ENCODE measurements around the gene ADGRV1.
"Not testable (repeated sequence)": the region's sequence is repeated elsewhere in the genome, so short reads cannot be mapped to it uniquely, and the experiment has no call there.

Gene ADGRV1

DNA sequence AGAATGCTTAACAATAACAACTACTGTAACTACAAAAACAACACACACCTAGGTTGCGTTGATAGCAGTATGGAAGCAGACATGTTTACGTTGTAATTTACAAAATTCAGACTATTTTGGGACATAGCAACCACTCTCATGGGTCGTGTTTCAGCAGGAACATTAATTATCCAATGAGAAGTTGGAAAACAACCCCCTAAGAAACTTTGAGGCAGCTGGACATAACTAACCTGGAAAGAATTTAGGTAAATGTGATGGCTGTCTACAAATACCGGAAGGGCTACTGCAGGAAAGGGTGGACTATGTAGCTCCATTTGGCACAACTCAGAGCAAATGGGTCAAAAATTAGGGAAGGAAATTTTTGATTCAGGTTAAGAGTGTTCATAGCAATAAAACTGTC, 409.3 kb downstream of the ADGRV1 start:
- Histone ChIP-seq H3K9ac (ENCODE audit: insufficient read length, low read depth) (no peak overlapping the region), H3K27me3 (ENCODE audit: insufficient read depth, insufficient read length) (no peaks in the 10 kb centered on the region), H3K36me3 (ENCODE audit: insufficient read depth, insufficient read length, low read length) (no peaks in the 10 kb centered on the region), H3K4me3 (ENCODE audit: insufficient read length, low read depth) (no peak overlapping the region), H3K4me1 (ENCODE audit: insufficient read depth, insufficient read length) (no peaks in the 10 kb centered on the region), H3K9me3 (ENCODE audit: insufficient read depth, low read length) (peaks cover 11% of the 10 kb centered on the region)
- no peak for DNase-seq (ENCODE audit: low read depth, low spot score)
- no peak for TF ChIP-seq YY1 (IDR thresholded peaks at IDR 0.05; ENCODE audit: insufficient read depth, insufficient read length)
- TF ChIP-seq ZNF274 (IDR thresholded peaks at IDR 0.05; ENCODE audit: low read depth, low read length), result no peak

DNA sequence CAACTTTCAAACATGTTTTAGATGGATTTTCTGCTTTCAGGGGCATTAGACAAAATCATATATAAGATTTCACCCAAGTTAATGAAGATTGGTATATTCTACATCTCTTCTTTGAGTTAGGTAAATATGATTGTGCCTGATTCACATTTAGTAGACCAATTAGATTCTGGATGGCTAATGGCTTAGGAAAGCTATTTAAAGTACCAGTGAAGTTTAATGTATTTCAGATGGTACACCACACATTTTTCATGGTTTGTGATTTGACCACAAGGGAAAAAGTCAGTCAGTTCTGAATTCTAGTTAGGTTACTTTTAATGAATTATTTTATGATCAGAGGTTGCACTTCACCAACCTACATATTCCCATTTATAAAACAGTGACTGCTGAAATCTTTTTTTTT, 409.7 kb downstream of the ADGRV1 start:
- Histone ChIP-seq H3K36me3 (ENCODE audit: insufficient read depth, insufficient read length, low read length) (no peaks in the 10 kb centered on the region), H3K4me1 (ENCODE audit: insufficient read depth, insufficient read length) (no peaks in the 10 kb centered on the region), H3K9ac (ENCODE audit: insufficient read length, low read depth) (no peak overlapping the region), H3K27me3 (ENCODE audit: insufficient read depth, insufficient read length) (no peaks in the 10 kb centered on the region), H3K4me3 (ENCODE audit: insufficient read length, low read depth) (no peak overlapping the region), H3K9me3 (ENCODE audit: insufficient read depth, low read length) (peaks cover 11% of the 10 kb centered on the region)
- no peak for DNase-seq (ENCODE audit: low read depth, low spot score)
- TF ChIP-seq YY1 (IDR thresholded peaks at IDR 0.05; ENCODE audit: insufficient read depth, insufficient read length) (no peak), SUZ12 (IDR thresholded peaks at IDR 0.05; ENCODE audit: extremely low read depth, insufficient read depth, insufficient read length) (no peak), ZNF274 (IDR thresholded peaks at IDR 0.05; ENCODE audit: low read depth, low read length) (no peak)

DNA sequence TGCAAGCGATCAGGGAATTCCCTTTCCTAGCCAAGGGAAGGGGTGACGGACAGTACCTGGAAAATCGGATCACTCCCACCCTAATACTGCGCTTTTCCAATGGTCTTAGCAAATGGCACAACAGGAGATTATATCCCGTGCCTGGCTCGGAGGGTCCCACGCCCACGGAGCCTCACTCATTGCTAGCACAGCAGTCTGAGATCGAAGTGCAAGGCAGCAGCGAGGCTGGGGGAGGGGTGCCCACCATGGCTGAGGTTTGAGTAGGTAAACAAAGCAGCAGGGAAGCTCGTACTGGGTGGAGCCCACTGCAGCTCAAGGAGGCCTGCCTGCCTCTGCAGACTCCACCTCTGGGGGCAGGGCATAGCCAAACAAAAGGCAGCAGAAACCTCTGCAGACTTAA, 411.3 kb downstream of the ADGRV1 start:
- H3K4me1 ChIP-seq (ENCODE audit: insufficient read depth, insufficient read length); H3K36me3 ChIP-seq (ENCODE audit: insufficient read depth, insufficient read length, low read length); H3K4me3 ChIP-seq (ENCODE audit: insufficient read length, low read depth); H3K27me3 ChIP-seq (ENCODE audit: insufficient read depth, insufficient read length); H3K9ac ChIP-seq (ENCODE audit: insufficient read length, low read depth); DNase-seq (ENCODE audit: low read depth, low spot score): not testable (repeated sequence)
- H3K9me3 ChIP-seq (ENCODE audit: insufficient read depth, low read length), result peaks cover 11% of the 10 kb centered on the region

DNA sequence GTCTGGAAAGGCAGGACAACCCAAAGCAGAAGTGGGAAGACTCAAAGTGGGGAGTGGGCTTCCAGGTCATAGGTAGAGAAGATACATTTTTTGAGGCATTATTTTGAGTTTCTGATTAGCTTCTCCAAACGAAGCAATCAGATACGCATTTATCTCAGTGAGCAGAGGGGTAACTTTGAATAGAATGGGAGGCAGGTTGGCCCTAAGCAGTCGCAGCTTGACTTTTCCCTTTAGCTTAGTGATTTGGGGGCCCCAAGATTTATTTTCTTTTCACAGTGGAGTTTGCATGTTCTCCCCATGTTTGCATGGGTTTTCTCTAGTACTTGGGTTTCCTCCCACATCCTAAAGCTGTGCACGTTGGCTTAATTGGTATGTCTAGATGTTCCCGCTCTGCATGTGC, 422.6 kb downstream of the ADGRV1 start:
- no peaks in the 10 kb centered on the region for H3K4me1 ChIP-seq (ENCODE audit: insufficient read depth, insufficient read length)
- no peak for DNase-seq (ENCODE audit: low read depth, low spot score)

DNA sequence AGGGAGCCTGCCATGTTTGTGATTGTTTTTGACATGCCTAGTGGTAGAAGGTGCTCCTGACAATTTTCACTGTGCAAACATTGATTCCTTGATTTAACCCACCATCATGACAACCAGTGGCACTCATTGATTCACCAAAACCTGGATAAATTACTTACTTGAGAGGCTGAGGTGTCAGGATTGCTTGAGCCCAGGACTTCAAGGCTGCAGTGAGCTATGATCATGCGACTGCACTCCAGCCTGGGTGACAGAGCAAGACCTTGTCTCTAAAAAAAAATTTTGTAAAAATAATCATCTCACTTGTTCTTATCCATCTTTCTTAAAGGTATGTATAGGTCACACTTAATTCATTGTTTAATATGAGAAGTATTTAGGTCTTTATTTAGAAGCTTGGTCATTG, 423.2 kb downstream of the ADGRV1 start:
- no peaks in the 10 kb centered on the region for H3K4me1 ChIP-seq (ENCODE audit: insufficient read depth, insufficient read length)
- DNase-seq (ENCODE audit: low read depth, low spot score), result no peak
- H3K9me3 ChIP-seq (ENCODE audit: insufficient read depth, low read length), result no peaks in the 10 kb centered on the region
- H3K9ac ChIP-seq (ENCODE audit: insufficient read length, low read depth), result no peak overlapping the region
- H3K4me3 ChIP-seq (ENCODE audit: insufficient read length, low read depth), result no peak overlapping the region
- no peaks in the 10 kb centered on the region for H3K36me3 ChIP-seq (ENCODE audit: insufficient read depth, insufficient read length, low read length)
- TF ChIP-seq YY1 (IDR thresholded peaks at IDR 0.05; ENCODE audit: insufficient read depth, insufficient read length) (no peak), SUZ12 (IDR thresholded peaks at IDR 0.05; ENCODE audit: extremely low read depth, insufficient read depth, insufficient read length) (no peak), ZNF274 (IDR thresholded peaks at IDR 0.05; ENCODE audit: low read depth, low read length) (no peak)
- no peaks in the 10 kb centered on the region for H3K27me3 ChIP-seq (ENCODE audit: insufficient read depth, insufficient read length)

More for the DNA sequence above, 422.6 kb downstream of the ADGRV1 start:
- Histone ChIP-seq H3K9me3 (ENCODE audit: insufficient read depth, low read length) (no peaks in the 10 kb centered on the region), H3K27me3 (ENCODE audit: insufficient read depth, insufficient read length) (no peaks in the 10 kb centered on the region), H3K9ac (ENCODE audit: insufficient read length, low read depth) (no peak overlapping the region), H3K36me3 (ENCODE audit: insufficient read depth, insufficient read length, low read length) (no peaks in the 10 kb centered on the region), H3K4me3 (ENCODE audit: insufficient read length, low read depth) (no peak overlapping the region)
- TF ChIP-seq ZNF274 (IDR thresholded peaks at IDR 0.05; ENCODE audit: low read depth, low read length), result no peak
- no peak for TF ChIP-seq SUZ12 (IDR thresholded peaks at IDR 0.05; ENCODE audit: extremely low read depth, insufficient read depth, insufficient read length)
- no peak for TF ChIP-seq YY1 (IDR thresholded peaks at IDR 0.05; ENCODE audit: insufficient read depth, insufficient read length)

DNA sequence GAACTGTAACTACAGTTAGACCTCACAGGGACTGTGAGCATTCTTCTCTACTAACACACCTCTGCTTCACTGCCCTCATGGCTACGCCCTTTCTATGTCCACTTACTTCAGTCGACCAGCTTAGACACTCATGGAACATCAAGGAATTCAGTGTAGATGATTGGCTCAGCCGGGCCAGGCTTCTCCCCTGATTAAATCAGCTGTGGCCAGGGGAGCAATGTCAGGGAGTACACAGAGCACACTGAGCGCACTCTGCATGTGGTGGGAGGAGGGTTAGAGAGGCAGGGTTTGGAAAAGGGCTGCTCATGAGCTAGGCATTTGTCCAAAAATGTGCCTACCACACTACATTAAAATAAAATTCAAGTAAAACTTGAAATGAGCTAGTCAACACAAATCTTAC, 424.0 kb downstream of the ADGRV1 start:
- DNase-seq (ENCODE audit: low read depth, low spot score), result no peak

DNA sequence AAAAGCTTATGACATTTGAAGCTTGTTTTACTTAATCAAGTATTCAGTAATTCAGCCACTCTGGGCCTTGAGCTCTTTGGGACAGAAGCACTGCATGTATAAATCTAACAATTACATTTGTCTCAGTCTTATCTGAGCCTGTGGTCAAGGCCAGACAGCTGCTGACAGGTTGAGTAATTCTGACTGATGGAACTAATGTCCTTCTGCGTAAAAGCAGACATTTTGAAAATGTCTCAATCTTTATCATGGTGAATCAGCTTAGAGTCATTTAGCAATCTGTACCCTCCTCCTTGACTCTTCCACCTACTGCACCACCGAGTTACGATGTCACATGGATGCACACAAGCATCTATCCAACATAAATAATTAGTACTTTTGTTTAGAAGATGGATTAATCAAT, 424.6 kb downstream of the ADGRV1 start:
- no peak overlapping the region for H3K4me3 ChIP-seq (ENCODE audit: insufficient read length, low read depth)
- no peaks in the 10 kb centered on the region for H3K36me3 ChIP-seq (ENCODE audit: insufficient read depth, insufficient read length, low read length)
- no peaks in the 10 kb centered on the region for H3K27me3 ChIP-seq (ENCODE audit: insufficient read depth, insufficient read length)
- no peak for TF ChIP-seq ZNF274 (IDR thresholded peaks at IDR 0.05; ENCODE audit: low read depth, low read length)
- TF ChIP-seq YY1 (IDR thresholded peaks at IDR 0.05; ENCODE audit: insufficient read depth, insufficient read length), result no peak
- TF ChIP-seq SUZ12 (IDR thresholded peaks at IDR 0.05; ENCODE audit: extremely low read depth, insufficient read depth, insufficient read length), result no peak
- H3K4me1 ChIP-seq (ENCODE audit: insufficient read depth, insufficient read length), result no peaks in the 10 kb centered on the region
- H3K9me3 ChIP-seq (ENCODE audit: insufficient read depth, low read length), result no peaks in the 10 kb centered on the region
- DNase-seq (ENCODE audit: low read depth, low spot score), result no peak
- H3K9ac ChIP-seq (ENCODE audit: insufficient read length, low read depth), result no peak overlapping the region

More for the DNA sequence above, 424.0 kb downstream of the ADGRV1 start:
- no peak overlapping the region for H3K9ac ChIP-seq (ENCODE audit: insufficient read length, low read depth)
- H3K4me3 ChIP-seq (ENCODE audit: insufficient read length, low read depth), result no peak overlapping the region
- H3K9me3 ChIP-seq (ENCODE audit: insufficient read depth, low read length), result no peaks in the 10 kb centered on the region
- H3K27me3 ChIP-seq (ENCODE audit: insufficient read depth, insufficient read length), result no peaks in the 10 kb centered on the region
- TF ChIP-seq SUZ12 (IDR thresholded peaks at IDR 0.05; ENCODE audit: extremely low read depth, insufficient read depth, insufficient read length) (no peak), ZNF274 (IDR thresholded peaks at IDR 0.05; ENCODE audit: low read depth, low read length) (no peak)
- H3K4me1 ChIP-seq (ENCODE audit: insufficient read depth, insufficient read length), result no peaks in the 10 kb centered on the region
- H3K36me3 ChIP-seq (ENCODE audit: insufficient read depth, insufficient read length, low read length), result no peaks in the 10 kb centered on the region

DNA sequence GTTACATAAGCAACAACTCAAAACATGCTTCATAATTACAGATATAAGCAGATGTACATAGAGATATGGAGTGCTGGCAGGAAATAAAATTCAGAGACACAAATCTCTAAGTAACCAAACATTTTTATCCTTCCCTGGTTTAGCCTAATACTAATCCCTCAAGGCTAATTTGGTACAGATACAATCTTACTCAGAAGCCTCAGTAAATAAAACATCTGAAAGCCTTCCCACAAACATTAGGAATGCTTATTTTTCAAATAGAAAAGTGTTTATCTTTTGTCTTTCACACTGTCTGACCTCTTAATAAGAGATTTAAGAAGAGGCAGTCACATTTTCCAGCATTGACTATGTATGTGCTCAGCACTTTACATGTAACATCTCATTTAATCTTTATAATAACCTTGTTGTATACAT, 425.1 kb downstream of the ADGRV1 start:
- Histone ChIP-seq H3K36me3 (ENCODE audit: insufficient read depth, insufficient read length, low read length) (no peaks in the 10 kb centered on the region), H3K9me3 (ENCODE audit: insufficient read depth, low read length) (no peaks in the 10 kb centered on the region), H3K4me3 (ENCODE audit: insufficient read length, low read depth) (no peak overlapping the region), H3K9ac (ENCODE audit: insufficient read length, low read depth) (no peak overlapping the region), H3K4me1 (ENCODE audit: insufficient read depth, insufficient read length) (no peaks in the 10 kb centered on the region), H3K27me3 (ENCODE audit: insufficient read depth, insufficient read length) (no peaks in the 10 kb centered on the region)
- TF ChIP-seq ZNF274 (IDR thresholded peaks at IDR 0.05; ENCODE audit: low read depth, low read length), result no peak
- no peak for DNase-seq (ENCODE audit: low read depth, low spot score)
